Stomach (tissue), 9 donors: ENCODE measurements around the gene PNPLA2. TPM values are rescaled to one million over a fixed set of nuclear protein-coding genes. Genes with fewer than 3 reads are reported as not detected.

ENCODE experiments used
- DNase-seq, 2 donors: peaks; one replicate each; pipeline versions ENCODE4 v3.0.0 to v3.0.0-alpha.2; 2013 to 2019
- H3K27ac ChIP-seq, 5 donors: fragments of 200-600 bp in 4 of 5; sonication (generic) in 4 of 5; one replicate each; pipeline ENCODE4 v1.5.1; 2013 to 2019; ENCODE audit warnings: mild to moderate bottlenecking in 1 of 5, moderate library complexity in 1 of 5
- H3K27me3 ChIP-seq, 3 donors: fragments of 200-600 bp; sonication (generic); one replicate each; pipeline ENCODE4 v1.5.1; 2017 to 2019; ENCODE audit warnings: mixed run types in 1 of 3
- H3K36me3 ChIP-seq, 4 donors: fragments of 200-600 bp; sonication (generic); 1 replicate in 3 of 4; 2 replicates in 1 of 4; pipeline ENCODE4 v1.5.1; 2016 to 2019
- H3K4me1 ChIP-seq, 4 donors: fragments of 200-600 bp; sonication (generic); one replicate each; pipeline ENCODE4 v1.5.1; 2016 to 2019
- H3K4me3 ChIP-seq, 4 donors: fragments of 200-600 bp; sonication (generic) in 3 of 4; one replicate each; pipeline ENCODE4 v1.5.1; 2016 to 2019; ENCODE audit warnings: mild to moderate bottlenecking in 1 of 4
- H3K9me3 ChIP-seq, 4 donors: fragments of 200-600 bp; sonication (generic); one replicate each; pipeline ENCODE4 v1.5.1; 2016 to 2019
- CTCF ChIP-seq, 7 experiments: fragments of 450-650 bp in 4 of 7; fragments of 200-600 bp in 3 of 7; sonication (generic) in 3 of 7; IDR thresholded peaks; one replicate each; pipeline ENCODE4 v1.5.1; 2016 to 2019; ENCODE audit warnings: antibody characterized with exemption in 7 of 7, control low read depth in 2 of 7, mild to moderate bottlenecking in 1 of 7
- EP300 ChIP-seq: sonication (generic); formaldehyde crosslinking; IDR thresholded peaks from one replicate; pipeline ENCODE4 v1.6.1; 2017; ENCODE audit warnings: antibody characterized with exemption
- POLR2A ChIP-seq, 4 donors: fragments of 450-650 bp; IDR thresholded peaks; one replicate each; pipeline ENCODE4 v1.6.1; 2016; ENCODE audit warnings: antibody characterized with exemption in 4 of 4, control low read depth in 2 of 4, mild to moderate bottlenecking in 1 of 4, moderate library complexity in 1 of 4
- POLR2AphosphoS5 ChIP-seq, 3 donors: sonication (generic); formaldehyde crosslinking; IDR thresholded peaks; one replicate each; pipeline ENCODE4 v1.6.1; 2016; ENCODE audit warnings: antibody characterized with exemption in 3 of 3
- WGBS, 5 donors: extraction: QIAGEN DNeasy Blood & Tissue Kit in 3 of 5; methylation state at CpG; one replicate each; pipeline versions ENCODE4 v1.1.5 to v1.1.7; 2013 to 2018; 5-methylcytosine and 5-hydroxymethylcytosine counted together
- intact Hi-C: fragments of 100-400 bp; cut with DNase I; formaldehyde crosslinking; loops from one replicate; pipeline ENCODE4 v1.15.1; 2023; ENCODE audit warnings: low total_unique reads
- polyA plus RNA-seq, 3 donors: library from polyadenylated mRNA; stranded (reverse); fragments of 200-250 nt; gene quantifications; one replicate each; pipeline ENCODE4 v1.2.3, GENCODE V29; 2013
- total RNA-seq, 5 donors: library from RNA; depleted of rRNA; stranded (reverse); fragments of >200 nt; gene quantifications; one replicate each; pipeline versions ENCODE4 v1.1.0 to v1.2.3, GENCODE V29; 2014 to 2016
- donor health status: healthy with polysubstance abuse.
- donor health status: Bipolar disorder and iron deficiency.
- donor health status: healthy.

The PNPLA2 gene
- total and polyA plus RNA-seq, 8 donors = 33.4 to 385 (median 82.9) TPM

GRCh38 chr11:823441-824291, 5.0 kb downstream of the PNPLA2 start:
- Histone ChIP-seq H3K4me3 (peak overlapping the region in 1 of 4 donors; percentile 21), H3K27me3 (peaks cover 0 to 49% (median 10%) of the 10 kb centered on the region in 3 donors), H3K4me1 (peaks cover 75 to 90% (median 87%) of the 10 kb centered on the region in 4 donors), H3K9me3 (no peaks in the 10 kb centered on the region), H3K36me3 (peaks cover 32 to 44% (median 43%) of the 10 kb centered on the region in 4 donors), H3K27ac (peak overlapping the region; percentile 89 to 96 (median 94))
- WGBS, 5 donors = 76 to 85% (median 84%) methylated on average over 44 to 53 of the region's 53 CpGs
- intact Hi-C loops = no loop called here
- DNase-seq = no peak
- TF ChIP-seq CTCF (IDR thresholded peaks at IDR 0.05) (no peak), EP300 (no peak), POLR2A (IDR thresholded peaks at IDR 0.05) (no peak), POLR2AphosphoS5 (IDR thresholded peaks at IDR 0.05) (no peak)

GRCh38 chr11:824292-824880, 5.7 kb downstream of the PNPLA2 start:
- 33 to 86% (median 51%) methylated on average over 4 to 59 of the region's 59 CpGs for WGBS, 5 donors
- DNase-seq = peak; percentile 78 to 81
- peak overlapping the region in 1 of 4 donors; percentile 21 for H3K4me3 ChIP-seq

GRCh38 chr11:824942-825341, 6.2 kb downstream of the PNPLA2 start:
- intact Hi-C loops = no loop called here
- peak in 1 of 2 donors; percentile 74 for DNase-seq
- H3K9me3 ChIP-seq = no peaks in the 10 kb centered on the region
- H3K4me3 ChIP-seq = peak overlapping the region in 1 of 4 donors; percentile 21
- 32 to 66% (median 53%) methylated on average over 10 to 11 of the region's 11 CpGs for WGBS, 5 donors
- H3K27ac ChIP-seq = peak overlapping the region; percentile 89 to 96 (median 94)
- H3K27me3 ChIP-seq = peaks cover 0 to 62% (median 23%) of the 10 kb centered on the region in 3 donors
- peaks cover 84 to 99% (median 95%) of the 10 kb centered on the region in 4 donors for H3K4me1 ChIP-seq
- H3K36me3 ChIP-seq = peaks cover 32 to 44% (median 43%) of the 10 kb centered on the region in 4 donors
- TF ChIP-seq CTCF (IDR thresholded peaks at IDR 0.05) (no peak), POLR2AphosphoS5 (IDR thresholded peaks at IDR 0.05) (no peak), EP300 (no peak), POLR2A (IDR thresholded peaks at IDR 0.05) (no peak)

More at GRCh38 chr11:824292-824880, 5.7 kb downstream of the PNPLA2 start:
- peaks cover 78 to 93% (median 90%) of the 10 kb centered on the region in 4 donors for H3K4me1 ChIP-seq
- no peaks in the 10 kb centered on the region for H3K9me3 ChIP-seq
- TF ChIP-seq POLR2A (IDR thresholded peaks at IDR 0.05) = no peak
- no peak for TF ChIP-seq EP300
- no peak for TF ChIP-seq CTCF (IDR thresholded peaks at IDR 0.05)
- no peak for TF ChIP-seq POLR2AphosphoS5 (IDR thresholded peaks at IDR 0.05)
- peaks cover 0 to 56% (median 17%) of the 10 kb centered on the region in 3 donors for H3K27me3 ChIP-seq
- H3K27ac ChIP-seq = peak overlapping the region; percentile 89 to 96 (median 94)
- intact Hi-C loops = no loop called here
- H3K36me3 ChIP-seq = peaks cover 32 to 44% (median 43%) of the 10 kb centered on the region in 4 donors
